CD4-positive, alpha-beta T cell treated with Interleukin-15 for 4 hours (primary cell): ENCODE measurements around the gene ATP8B2.
"Not testable (repeated sequence)": the region's sequence is repeated elsewhere in the genome, so short reads cannot be mapped to it uniquely, and the experiment has no call there.

ENCODE experiments used
- DNase-seq: peaks from one replicate; pipeline ENCODE4 v3.0.0-alpha.2; 2020; ENCODE audit warnings: low spot score

ATP8B2 gene

DNA sequence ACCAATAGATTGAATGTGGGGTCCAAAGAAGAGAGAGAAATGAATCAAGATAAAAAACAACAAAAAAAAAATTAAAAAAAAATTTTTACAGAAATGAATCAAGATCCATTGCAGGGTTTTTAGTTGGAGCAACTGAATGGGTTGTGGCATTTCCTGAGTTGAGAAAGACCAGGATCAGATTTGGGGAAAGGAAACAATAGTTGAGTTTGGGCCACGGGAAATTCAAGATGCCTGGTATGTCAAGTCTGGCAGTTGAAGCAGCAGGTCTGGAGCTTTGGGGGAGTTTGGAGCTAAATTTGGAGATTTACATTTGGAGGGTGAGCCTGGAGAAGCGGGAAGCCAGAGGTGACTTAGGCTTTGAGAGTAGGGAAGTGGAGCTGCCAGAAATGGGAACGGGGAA lies 22.6 kb downstream of the ATP8B2 start:
- no peak for DNase-seq

DNA sequence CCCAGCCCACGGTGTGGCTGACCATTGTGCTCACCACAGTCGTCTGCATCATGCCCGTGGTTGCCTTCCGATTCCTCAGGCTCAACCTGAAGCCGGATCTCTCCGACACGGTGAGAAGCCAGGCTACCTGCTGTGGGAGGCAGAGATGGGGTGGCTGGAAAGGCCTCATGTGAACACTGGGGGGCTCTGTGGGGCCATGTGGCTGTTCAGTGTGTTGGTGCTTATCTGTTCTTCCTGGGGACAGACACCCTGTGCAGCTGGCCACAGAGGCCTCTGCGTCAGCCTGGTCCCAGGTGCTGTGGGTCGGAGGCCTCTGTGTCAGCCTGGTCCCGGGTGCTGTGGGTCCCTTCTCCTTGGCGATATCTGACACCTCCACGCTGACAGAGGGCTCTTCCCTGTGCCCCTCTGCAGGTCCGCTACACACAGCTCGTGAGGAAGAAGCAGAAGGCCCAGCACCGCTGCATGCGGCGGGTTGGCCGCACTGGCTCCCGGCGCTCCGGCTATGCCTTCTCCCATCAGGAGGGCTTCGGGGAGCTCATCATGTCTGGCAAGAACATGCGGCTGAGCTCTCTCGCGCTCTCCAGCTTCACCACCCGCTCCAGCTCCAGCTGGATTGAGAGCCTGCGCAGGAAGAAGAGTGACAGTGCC lies 23.2 kb downstream of the ATP8B2 start:
- no peak for DNase-seq

DNA sequence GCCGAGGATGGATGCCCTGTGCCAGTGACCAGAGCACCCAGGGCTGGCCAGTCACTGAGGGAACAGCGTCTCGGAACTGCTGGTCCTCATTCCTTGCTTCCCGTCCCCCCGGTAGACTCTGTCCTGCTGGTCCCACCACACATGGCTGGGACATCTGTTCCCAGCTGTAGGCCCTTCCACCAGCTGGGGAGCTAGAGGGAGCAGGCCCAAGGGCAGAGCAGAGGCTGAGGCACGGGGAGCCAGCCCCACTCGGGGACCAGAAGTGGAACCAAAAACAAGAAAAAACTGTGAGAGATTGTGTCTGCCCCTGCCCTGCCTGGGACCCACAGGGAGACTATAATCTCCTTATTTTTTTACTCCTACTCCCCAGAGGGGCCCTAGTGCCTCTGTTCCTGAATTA lies 23.8 kb downstream of the ATP8B2 start:
- no peak for DNase-seq

DNA sequence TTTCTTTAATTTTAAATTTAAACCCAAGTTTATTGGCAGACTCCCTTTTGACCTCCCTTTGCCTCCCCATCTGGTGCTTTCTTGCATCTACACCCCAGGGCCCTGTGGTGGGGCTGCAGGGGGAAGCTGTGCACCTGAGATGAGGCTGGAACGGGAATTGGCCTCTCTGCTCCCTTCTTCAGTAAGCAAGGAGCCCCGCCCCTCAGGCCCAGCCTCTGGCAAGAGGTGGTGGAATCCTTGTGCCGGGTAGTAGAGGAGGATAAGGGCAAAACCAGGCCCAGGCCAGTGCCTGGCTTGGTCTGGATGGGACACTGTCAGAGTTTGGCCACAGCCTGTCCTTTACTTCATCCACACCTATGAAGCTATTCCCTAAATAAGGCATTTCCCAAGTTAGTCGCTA lies 25.1 kb downstream of the ATP8B2 start:
- no peak for DNase-seq

DNA sequence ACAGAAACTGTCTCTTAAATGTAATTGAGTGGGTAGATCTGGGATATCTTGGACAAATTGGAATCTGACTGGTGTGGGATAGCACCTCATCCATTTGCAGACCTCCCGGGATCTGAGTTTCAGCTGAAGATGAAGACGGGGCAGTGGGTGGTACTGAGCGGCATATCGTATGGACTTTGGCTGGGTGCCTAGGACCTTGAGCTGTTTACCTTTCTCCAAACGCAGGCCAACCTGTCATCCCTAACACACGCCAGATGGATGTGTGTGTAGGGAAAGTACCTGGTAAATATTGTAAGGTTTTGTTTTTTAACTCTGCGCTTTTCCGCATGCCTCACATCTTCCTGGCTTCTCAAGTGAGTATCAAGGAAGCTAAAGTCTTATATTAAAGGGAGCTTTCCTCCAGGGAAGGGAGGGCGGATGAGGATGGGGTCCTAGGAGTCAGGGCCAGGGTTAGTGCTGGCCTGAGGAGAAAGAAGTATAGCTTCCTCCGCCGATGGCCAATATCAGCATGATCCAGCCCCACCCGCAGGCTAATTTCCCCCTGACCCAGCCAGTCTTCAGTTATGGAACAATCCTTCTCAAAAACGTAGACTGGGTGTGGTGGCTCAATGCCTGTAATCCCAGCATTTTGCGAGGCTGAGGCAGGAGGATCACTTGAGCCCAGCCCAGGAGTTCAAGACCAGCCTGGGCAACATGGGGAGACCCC lies 26.2 kb downstream of the ATP8B2 start:
- no peak for DNase-seq

DNA sequence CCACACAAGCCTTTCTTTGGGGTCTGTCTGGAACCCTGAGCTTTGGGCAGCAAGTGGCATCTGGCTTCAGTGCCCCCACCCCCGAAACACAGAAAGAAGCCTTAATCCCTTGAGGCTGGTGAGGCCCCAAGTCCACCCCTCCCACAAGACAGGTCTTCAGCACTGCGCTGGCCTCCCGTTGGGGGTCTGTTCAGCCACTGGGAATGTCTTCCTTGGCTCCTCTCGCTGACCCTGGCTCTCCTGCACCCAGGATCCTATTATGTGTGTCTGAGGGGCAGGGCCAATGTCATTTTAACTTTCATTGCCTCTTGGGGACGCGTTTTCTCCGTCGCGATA lies 26.9 kb downstream of the ATP8B2 start:
- DNase-seq: no peak

DNA sequence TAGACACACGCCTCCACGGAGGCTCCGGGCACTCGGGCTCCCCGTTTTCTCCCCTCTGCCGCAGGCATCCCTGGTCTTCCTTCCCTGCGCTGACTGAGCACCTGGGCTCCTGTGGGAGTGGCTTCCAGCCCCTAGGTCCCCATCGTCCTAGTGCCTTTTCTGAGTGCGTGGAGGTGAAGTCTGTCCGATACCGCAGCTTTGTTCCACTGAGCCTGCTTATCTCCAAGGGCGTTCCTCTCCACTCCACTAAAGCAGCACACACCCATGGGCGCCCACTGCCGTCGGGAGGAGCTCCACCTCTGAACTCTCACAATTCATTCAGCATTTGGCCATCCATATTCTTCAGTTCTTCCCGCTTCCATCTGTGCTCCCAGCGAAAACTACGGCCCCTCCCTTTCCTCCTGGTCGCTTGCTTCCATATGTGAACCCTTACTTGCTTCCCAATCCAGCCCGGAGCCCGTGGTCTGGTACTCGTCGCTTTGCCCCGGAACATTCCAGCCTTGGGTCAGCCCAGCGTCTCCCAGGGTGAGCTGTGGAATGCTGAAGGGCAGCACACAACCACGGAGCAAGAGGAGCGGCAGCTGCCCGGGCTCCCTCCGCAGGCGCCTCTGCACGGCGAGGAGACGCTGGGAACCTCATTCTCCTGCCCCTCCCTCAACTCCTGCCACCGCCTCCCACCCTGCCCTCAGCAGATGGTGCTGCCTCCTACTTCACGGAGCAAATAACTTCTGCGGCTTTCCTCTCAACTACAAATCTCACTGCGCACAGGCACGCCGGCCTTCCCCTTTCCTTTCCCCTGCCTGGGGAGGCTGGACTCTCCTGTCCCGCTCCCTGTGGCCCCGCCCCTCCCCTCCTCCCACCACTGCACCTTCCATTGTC lies 27.5 kb downstream of the ATP8B2 start:
- DNase-seq: peak; percentile 48

DNA sequence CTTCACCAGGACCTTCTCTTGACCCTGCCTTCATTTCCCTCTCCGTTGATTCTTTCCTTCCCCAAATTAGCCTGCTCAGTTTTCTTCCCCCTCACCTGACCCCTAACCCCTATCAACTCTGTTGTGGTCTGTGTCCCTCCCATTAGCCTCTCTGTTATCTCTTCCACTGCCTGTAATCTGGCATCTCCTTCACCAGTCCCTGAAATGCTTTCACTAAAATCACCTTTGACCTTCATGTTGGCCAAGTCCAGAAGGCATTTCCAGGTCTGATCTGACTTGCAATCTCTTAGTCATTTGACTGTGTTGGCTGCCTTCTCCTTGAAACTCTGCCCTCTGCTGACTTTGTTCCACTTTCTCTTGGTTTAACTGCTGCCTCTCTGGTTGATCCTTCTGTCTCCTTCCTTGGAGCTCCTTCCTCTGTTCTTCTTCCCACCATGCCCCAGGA lies 28.2 kb downstream of the ATP8B2 start:
- peak; percentile 53 for DNase-seq

DNA sequence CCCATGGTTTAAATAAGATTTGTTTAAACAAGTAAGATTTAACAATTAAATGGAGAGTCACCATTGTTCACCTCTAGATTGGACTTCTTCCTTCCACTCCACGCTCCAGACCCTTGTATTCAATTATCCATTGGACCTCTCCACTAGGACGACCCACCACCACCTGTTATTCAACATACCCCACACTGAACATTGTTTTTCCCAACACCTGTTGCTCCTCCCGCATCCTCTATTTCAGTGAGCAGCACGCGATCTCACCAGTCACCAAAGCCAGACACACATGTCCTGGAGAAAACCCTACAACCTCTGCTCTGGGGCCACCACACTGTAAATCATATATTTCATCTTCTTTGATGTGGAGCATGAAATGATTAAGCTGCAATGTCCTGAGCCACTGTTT lies 28.6 kb downstream of the ATP8B2 start:
- no peak for DNase-seq

DNA sequence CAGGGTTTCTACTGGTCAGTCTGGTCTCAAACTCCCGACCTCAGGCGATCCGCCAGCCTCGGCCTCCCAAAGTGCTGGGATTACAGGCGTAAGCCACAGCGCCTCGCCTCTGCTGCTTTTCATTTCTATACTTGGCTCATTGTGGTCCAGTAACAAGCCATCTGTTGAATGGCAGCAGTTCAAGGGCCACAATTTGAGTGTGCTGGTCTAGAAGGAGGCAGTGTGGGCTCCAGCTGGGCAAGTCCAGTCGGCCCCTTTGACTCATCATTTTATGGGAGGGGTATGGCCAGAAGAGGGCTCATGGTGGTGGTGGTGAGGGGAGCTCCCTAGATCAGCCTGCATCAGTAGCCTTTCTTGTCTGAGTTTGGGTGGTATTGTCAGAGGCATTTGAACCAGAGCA lies 33.2 kb downstream of the ATP8B2 start:
- DNase-seq: no peak

DNA sequence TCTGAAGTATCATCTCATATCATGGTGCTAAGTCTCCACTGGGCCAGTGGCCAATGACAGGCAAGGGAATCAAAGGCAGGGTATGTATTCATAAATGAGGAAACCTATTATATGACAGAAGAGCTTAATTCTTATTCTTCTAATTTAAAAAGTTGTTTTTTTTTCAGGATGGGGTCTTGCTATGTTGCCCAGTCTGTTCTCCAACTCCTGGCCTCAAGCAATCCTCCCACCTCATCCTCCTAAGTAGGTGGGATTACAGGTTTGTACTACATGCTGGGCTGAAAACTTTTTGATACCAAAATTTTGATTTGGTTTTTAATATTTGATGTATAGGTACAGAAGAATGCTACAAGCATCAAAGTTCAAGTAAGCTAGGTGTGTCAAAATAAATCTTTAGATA lies 35.0 kb downstream of the ATP8B2 start:
- DNase-seq: no peak

DNA sequence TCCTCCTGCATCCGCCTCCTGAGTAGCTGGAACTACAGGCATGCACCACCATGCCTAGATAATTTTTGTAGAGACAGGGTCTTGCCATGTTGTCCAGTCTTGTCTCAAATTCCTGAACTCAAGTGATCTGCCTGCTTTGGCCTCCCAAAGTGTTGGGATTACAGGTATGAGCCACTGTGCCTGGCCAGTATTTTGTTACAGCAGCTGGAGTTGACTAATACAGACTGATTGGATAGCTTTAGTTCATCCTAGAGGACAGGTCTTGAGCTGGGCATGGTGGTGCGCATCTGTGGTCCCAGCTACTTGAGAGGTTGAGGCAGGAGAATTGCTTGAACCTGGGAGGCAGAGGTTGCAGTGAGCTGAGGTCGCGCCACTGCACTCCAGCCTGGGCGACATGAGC lies 35.6 kb downstream of the ATP8B2 start:
- DNase-seq: not testable (repeated sequence)

DNA sequence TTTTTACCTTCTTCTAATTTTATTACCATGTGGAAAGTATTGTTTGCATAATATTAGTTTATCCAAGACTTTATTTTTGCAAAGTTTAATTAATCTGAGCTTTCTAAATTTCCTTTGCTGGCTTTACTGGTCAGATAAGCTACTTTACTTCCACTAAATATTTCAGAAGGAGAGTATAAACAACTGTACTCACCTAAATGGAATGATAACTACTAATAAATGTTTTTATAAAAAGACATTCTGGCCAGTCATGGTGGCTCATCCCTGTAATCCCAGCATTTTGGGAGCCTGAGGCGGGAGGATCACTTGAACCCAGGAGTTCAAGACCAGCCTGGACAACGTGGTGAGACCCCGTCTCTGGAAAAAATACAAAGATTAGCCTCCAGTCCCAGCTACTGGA lies 36.0 kb downstream of the ATP8B2 start:
- DNase-seq: no peak

DNA sequence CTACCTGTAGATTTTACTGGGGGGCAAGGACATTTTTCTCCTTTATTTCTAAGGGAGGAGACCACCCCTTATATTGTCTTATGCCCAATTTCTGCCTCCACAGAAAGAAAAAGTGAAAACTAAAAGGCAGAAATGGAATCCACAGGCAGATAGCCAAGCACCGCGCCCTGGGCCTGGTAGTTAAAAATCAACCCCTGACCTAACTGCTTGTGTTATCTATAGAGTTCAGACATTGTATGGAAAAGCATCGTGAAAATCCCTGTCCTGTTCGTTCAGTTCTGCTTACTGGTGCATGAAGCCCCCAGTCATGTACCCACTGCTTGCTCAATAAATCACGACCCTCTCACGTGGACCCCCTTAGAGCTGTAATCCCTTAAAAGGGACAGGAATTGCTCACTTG lies 46.1 kb downstream of the ATP8B2 start:
- DNase-seq: no peak

DNA sequence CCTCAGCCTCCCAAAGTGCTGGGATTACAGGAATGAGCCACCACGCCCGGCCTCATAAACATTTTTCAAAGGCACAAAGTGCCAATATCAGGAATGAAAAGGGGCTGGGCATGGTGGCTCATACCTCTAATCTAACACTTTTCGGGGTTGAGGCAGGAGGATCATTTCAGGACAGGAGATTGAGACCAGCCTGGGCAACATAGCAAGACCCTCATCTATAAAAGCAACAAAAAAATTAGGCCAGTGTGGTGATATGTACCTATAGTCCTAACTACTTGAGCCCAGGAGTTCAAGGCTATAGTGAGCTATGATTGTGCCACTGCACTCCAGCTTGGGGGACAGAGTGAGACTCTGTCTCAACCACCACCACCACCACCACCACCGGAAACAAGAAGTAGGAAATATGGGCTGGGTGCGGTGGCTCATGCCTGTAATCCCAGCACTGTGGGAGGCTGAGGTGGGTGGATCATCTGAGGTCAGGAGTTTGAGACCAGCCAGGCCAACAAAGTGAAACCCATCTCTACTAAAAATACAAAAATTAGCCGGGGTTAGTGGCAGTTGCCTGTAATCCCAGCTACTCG lies 48.5 kb downstream of the ATP8B2 start:
- not testable (repeated sequence) for DNase-seq

DNA sequence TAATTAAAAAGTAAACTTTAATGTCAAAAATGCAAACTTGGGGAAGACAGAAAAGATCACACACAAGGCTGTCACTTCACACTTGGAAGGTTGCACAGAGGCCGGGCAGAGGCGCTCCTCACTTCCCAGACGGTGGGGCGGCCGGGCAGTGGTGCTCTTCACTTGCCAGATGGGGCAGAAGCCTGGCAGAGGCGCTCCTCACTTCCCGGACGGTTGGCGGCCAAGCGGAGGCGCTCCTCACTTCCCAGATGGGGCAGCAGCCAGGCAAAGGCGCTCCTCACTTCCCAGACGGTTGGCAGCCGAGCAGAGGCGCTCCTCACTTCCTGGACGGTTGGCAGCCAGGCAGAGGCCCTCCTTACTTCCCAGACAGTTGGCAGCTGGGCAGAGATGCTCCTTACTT lies 54.0 kb downstream of the ATP8B2 start:
- no peak for DNase-seq

DNA sequence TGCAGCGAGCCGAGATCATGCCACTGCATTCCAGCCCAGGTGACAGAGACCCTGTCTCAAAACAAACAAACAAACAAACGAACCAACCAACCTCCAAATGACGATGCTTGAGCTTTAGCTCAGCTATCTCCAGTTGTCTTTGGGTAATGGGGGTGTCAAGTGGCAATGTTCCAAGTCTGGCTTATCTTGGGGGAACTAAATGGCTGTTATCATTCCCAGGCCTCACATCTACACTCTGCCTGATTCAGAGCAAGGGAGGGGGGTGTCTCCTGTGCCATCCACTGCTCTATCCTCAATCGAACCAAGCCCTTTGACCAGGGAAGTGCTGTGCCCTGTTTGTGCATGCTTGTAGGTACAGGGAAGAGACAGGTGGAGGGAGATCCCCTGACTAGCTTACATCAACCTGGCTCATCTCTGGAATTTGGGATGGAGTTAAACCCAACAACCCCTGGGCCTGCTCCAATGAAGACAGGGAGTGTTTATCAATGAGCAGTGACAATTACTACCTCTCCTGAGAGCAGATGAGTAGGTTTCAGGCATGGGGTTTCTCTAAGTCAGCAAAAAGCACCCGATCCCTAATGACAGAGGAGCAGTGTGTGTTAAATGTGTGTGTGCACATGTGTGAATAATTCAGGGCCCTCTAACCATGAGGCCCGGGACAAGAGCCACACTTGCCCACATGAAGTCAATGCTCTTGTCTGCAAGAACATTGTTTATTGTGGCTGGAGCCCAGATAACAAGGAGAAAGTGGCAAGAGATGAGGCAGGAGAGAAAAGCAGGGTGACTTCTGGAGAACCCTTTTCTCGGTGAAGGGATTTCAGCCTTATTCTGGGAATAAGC lies 59.5 kb downstream of the ATP8B2 start:
- DNase-seq: no peak

DNA sequence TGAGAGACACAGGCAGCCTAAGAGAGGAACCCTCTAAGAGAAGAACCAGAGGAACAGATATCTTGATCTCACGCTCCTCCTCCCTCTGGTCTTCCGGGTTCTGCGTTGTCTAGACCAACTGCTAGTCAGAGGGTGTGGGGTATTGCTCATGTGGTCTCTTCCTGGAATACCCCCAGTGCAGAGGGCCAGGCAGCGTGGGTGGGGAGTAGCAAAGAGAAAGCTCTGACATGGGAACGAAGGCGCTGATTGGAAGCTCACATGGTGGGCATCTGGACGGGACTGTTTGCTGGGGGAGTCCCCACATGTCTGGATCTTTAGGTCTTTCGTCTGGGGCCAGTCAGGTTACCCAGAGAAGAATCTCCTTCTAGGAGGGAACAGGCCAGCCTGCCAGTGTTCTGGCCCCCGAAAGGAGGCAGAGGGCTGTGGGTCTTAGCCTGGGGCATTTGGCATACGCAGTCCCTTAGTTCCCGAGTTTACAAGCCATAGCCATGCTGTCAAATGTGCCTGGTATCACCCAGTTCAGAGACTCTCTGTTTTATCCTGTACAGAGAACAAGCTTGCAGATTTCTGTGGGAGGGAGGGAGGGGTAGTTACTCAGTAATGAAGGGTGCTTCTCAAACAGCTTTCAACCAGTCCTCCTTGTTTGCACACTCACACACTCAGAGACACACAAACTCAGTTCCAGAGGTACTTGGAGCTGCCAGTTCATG lies 61.5 kb downstream of the ATP8B2 start:
- peak; percentile 91 for DNase-seq

DNA sequence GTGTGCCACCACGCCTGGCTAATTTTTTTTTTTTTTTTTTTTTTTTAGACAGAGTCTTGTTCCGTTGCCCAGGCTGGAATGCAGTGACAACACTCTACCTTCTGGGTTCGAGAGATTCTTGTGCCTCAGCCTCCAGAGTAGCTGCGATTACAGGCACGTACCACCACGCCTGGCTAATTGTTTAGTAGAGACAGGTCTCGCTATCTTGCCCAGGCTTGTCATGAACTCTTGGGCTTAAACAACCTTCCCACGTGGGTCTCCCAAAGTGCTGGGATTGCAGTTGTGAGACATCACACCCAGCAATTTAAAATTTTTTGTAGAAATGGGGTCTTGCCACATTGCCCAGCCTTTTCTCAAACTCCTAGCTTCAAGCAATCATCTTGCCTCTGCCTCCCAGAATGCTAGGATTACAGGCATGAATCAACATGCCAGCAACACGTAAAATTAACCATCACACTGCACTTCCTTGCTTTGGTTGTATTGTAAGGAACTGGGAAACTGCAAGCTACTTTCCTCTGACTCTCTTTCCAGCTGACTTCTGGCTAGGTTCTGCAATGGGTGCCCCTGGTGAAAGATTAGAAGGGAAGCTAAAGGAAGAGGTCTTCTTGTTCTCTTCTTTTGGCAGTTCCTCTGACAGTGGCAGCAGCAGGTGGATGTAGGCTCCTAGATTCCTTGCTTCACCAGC lies 65.9 kb downstream of the ATP8B2 start:
- no peak for DNase-seq

DNA sequence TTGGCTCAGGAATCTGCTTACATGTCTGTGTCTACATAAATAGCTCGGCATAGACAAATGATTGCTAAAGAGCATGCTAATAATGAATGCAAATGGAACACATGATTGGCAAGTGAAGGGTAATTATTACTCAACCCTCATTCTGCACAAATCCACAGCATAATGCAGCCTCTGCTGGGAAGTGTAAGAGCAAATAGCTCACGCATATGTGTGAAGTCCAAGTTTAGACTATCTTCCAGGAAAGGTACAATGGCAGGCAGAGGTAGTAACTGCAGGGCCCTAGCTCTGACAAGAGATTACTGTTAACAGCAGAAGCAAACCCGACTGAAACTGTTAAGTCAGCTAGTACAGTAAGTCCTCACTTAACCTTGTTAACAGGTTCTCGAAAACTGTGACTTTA lies 72.8 kb downstream of the ATP8B2 start:
- DNase-seq: no peak

DNA sequence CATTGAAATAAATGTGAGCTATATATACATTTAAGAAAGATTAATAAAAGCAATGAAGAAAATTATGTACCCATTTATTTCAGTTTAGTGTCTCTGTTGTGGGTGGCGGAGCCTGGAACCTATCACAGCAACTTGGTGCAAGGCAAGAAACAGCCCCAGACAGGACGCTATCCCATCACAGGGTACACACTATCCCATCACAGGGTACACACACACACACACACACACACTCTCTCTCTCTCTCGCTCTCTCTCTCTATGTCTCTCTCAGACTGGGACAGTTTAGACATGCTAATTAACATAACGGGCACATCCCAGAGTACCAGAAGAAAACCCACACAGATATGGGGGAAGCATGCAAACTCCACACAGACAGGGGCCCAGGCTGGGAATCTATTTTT lies 73.4 kb downstream of the ATP8B2 start:
- DNase-seq: no peak
